Mesenchymal stem cell (in vitro differentiated cells and primary cell): ENCODE results near the gene ACVR2B.
A peak's percentile ranks its signal among the peaks of the same experiment; 100 is the strongest.

Experiments
- DNase-seq: peaks from one replicate; pipeline ENCODE4 v3.0.0-alpha.2; 2013
- H2AFZ ChIP-seq: one replicate; pipeline ENCODE4 v1.6.1; 2013; ENCODE audit warnings: low read depth, mild to moderate bottlenecking, control low read depth, inconsistent platforms, low read length, moderate library complexity
- H2AK5ac ChIP-seq: 2 replicates; pipeline ENCODE4 v1.6.1; 2013; ENCODE audit warnings: low read length, moderate library complexity, mild to moderate bottlenecking, inconsistent platforms; ENCODE audit not compliant: severe bottlenecking
- H2BK120ac ChIP-seq: one replicate; pipeline ENCODE4 v1.6.1; 2013; ENCODE audit warnings: low read depth, mild to moderate bottlenecking, inconsistent platforms, low read length, moderate library complexity
- H2BK12ac ChIP-seq, 2 experiments: one replicate each; pipeline ENCODE4 v1.6.1; 2013; ENCODE audit warnings: inconsistent platforms in 2 of 2, low read length in 2 of 2, mild to moderate bottlenecking in 2 of 2, moderate library complexity in 2 of 2, control low read depth in 1 of 2
- H2BK15ac ChIP-seq: one replicate; pipeline ENCODE4 v1.6.1; 2013; ENCODE audit warnings: mild to moderate bottlenecking, low read depth, inconsistent platforms; ENCODE audit not compliant: poor library complexity, severe bottlenecking
- H2BK5ac ChIP-seq: 2 replicates; pipeline ENCODE4 v1.6.1; 2013; ENCODE audit warnings: low read depth, mild to moderate bottlenecking, low read length, control low read depth, inconsistent platforms; ENCODE audit not compliant: poor library complexity, severe bottlenecking
- H3K14ac ChIP-seq, 2 experiments: one replicate each; pipeline ENCODE4 v1.6.1; 2013; ENCODE audit warnings: inconsistent platforms in 2 of 2, low read length in 2 of 2, control low read depth in 1 of 2, mild to moderate bottlenecking in 1 of 2, moderate library complexity in 1 of 2
- H3K18ac ChIP-seq, 2 experiments: one replicate each; pipeline ENCODE4 v1.6.1; 2013; ENCODE audit warnings: inconsistent platforms in 2 of 2, low read length in 2 of 2, control low read depth in 1 of 2, low read depth in 1 of 2, mild to moderate bottlenecking in 1 of 2
- H3K23ac ChIP-seq, 2 experiments: one replicate each; pipeline ENCODE4 v1.6.1; 2013; ENCODE audit warnings: inconsistent platforms in 2 of 2, low read length in 2 of 2, mild to moderate bottlenecking in 2 of 2, moderate library complexity in 2 of 2, control low read depth in 1 of 2
- H3K27ac ChIP-seq: 2 replicates; pipeline ENCODE4 v1.5.1; 2013; ENCODE audit warnings: mild to moderate bottlenecking, moderate library complexity, low read length, control low read depth, inconsistent platforms; ENCODE audit not compliant: poor library complexity, severe bottlenecking
- H3K27me3 ChIP-seq, 2 experiments: 2 replicates each; pipeline versions ENCODE4 v1.6.1 to v1.7.0; 2013; ENCODE audit warnings: low read length in 2 of 2, mild to moderate bottlenecking in 2 of 2, moderate library complexity in 2 of 2, control low read depth in 1 of 2, inconsistent platforms in 1 of 2; ENCODE audit not compliant: control insufficient read depth in 1 of 2, insufficient read depth in 1 of 2
- H3K36me3 ChIP-seq, 2 experiments: 2 replicates each; pipeline versions ENCODE4 v1.6.1 to v1.7.0; 2013; ENCODE audit warnings: low read length in 2 of 2, control low read depth in 1 of 2, inconsistent platforms in 1 of 2, low read depth in 1 of 2, mild to moderate bottlenecking in 1 of 2; ENCODE audit not compliant: insufficient read depth in 2 of 2, control insufficient read depth in 1 of 2
- H3K4ac ChIP-seq, 2 experiments: one replicate each; pipeline ENCODE4 v1.6.1; 2013; ENCODE audit warnings: inconsistent platforms in 2 of 2, low read length in 2 of 2, mild to moderate bottlenecking in 2 of 2, moderate library complexity in 2 of 2, control low read depth in 1 of 2, low read depth in 1 of 2
- H3K4me1 ChIP-seq: 2 replicates; pipeline ENCODE4 v1.6.1; 2013; ENCODE audit warnings: low read depth, low read length, control low read depth; ENCODE audit not compliant: control insufficient read depth, insufficient read depth
- H3K4me2 ChIP-seq: 2 replicates; pipeline ENCODE4 v1.6.1; 2013; ENCODE audit warnings: low read length, mild to moderate bottlenecking, inconsistent platforms; ENCODE audit not compliant: poor library complexity, severe bottlenecking
- H3K4me3 ChIP-seq, 2 experiments: 2 replicates each; pipeline versions ENCODE4 v1.5.1 to v1.7.0; 2013; ENCODE audit warnings: low read length in 2 of 2, mild to moderate bottlenecking in 2 of 2, control low read depth in 1 of 2, low read depth in 1 of 2; ENCODE audit not compliant: insufficient read depth in 1 of 2
- H3K79me1 ChIP-seq: replicated peaks from 2 replicates; pipeline ENCODE4 v1.6.1; 2013; ENCODE audit warnings: mild to moderate bottlenecking, control low read depth, low read length, inconsistent platforms; ENCODE audit not compliant: poor library complexity, severe bottlenecking
- H3K9ac ChIP-seq: 2 replicates; pipeline ENCODE4 v1.7.0; 2013; ENCODE audit warnings: mild to moderate bottlenecking, low read length, moderate library complexity
- H3K9me3 ChIP-seq: 2 replicates; pipeline ENCODE4 v1.7.0; 2013; ENCODE audit warnings: mild to moderate bottlenecking, low read length; ENCODE audit not compliant: control insufficient read depth
- H4K8ac ChIP-seq: one replicate; pipeline ENCODE4 v1.6.1; 2013; ENCODE audit warnings: inconsistent platforms, mild to moderate bottlenecking, low read length, moderate library complexity
- H4K91ac ChIP-seq: one replicate; pipeline ENCODE4 v1.6.1; 2013; ENCODE audit warnings: mild to moderate bottlenecking, low read length, inconsistent platforms
- WGBS: methylation state at CpG from one replicate; pipeline ENCODE4 v1.1.7; 2013; ENCODE audit warnings: mixed read lengths; 5-methylcytosine and 5-hydroxymethylcytosine counted together

ACVR2B gene

GRCh38 chr3:38450853-38451252, 2.8 kb upstream of the ACVR2B start:
- peaks cover 0 to 4% of the 10 kb centered on the region in 2 experiments for H3K27me3 ChIP-seq
- no peak overlapping the region for H2AK5ac ChIP-seq
- 90% methylated on average over 3 of the region's 3 CpGs for WGBS

GRCh38 chr3:38453913-38454177, 155 bp downstream of the ACVR2B start:
- Histone ChIP-seq H3K36me3 (no peaks in the 10 kb centered on the region), H2AFZ (peak overlapping the region; percentile 83), H2AK5ac (no peak overlapping the region), H3K27ac (no peak overlapping the region), H3K4me2 (peak overlapping the region; percentile 100), H3K4me3 (peak overlapping the region; percentile 84 to 85), H3K18ac (peak overlapping the region; percentile 70 to 98), H3K4me1 (peaks cover 19% of the 10 kb centered on the region), H3K79me1 (peaks cover 38% of the 10 kb centered on the region), H2BK120ac (peak overlapping the region; percentile 57), H2BK5ac (no peak overlapping the region), H2BK15ac (peak overlapping the region; percentile 19), H3K9me3 (peaks cover 3% of the 10 kb centered on the region), H3K9ac (peak overlapping the region; percentile 72), H4K91ac (peak overlapping the region; percentile 98), H4K8ac (peak overlapping the region; percentile 96), H2BK12ac (peak overlapping the region in 1 of 2 experiments; percentile 75), H3K4ac (peak overlapping the region; percentile 95 to 96), H3K14ac (peak overlapping the region in 1 of 2 experiments; percentile 96), H3K27me3 (peaks cover 0 to 5% of the 10 kb centered on the region in 2 experiments), H3K23ac (peak overlapping the region in 1 of 2 experiments; percentile 87)
- WGBS, result under 1% methylated on average over 30 of the region's 36 CpGs
- DNase-seq, result no peak

More at GRCh38 chr3:38450853-38451252, 2.8 kb upstream of the ACVR2B start:
- DNase-seq, result no peak
- no peak overlapping the region for H3K14ac ChIP-seq
- H2BK120ac ChIP-seq, result no peak overlapping the region
- H4K91ac ChIP-seq, result no peak overlapping the region
- no peak overlapping the region for H3K4me2 ChIP-seq
- H3K4me1 ChIP-seq, result peaks cover 14% of the 10 kb centered on the region
- no peak overlapping the region for H3K27ac ChIP-seq
- no peak overlapping the region for H3K18ac ChIP-seq
- H3K9ac ChIP-seq, result no peak overlapping the region
- no peak overlapping the region for H3K4me3 ChIP-seq
- no peak overlapping the region for H3K4ac ChIP-seq
- no peak overlapping the region for H2AFZ ChIP-seq
- H2BK15ac ChIP-seq, result no peak overlapping the region
- no peaks in the 10 kb centered on the region for H3K36me3 ChIP-seq
- no peak overlapping the region for H2BK5ac ChIP-seq
- no peak overlapping the region for H4K8ac ChIP-seq
- H3K9me3 ChIP-seq, result peaks cover 3% of the 10 kb centered on the region
- no peak overlapping the region for H2BK12ac ChIP-seq
- H3K79me1 ChIP-seq, result peaks cover 10% of the 10 kb centered on the region
- H3K23ac ChIP-seq, result no peak overlapping the region

GRCh38 chr3:38454178-38454883, 641 bp downstream of the ACVR2B start:
- Histone ChIP-seq H4K91ac (peak overlapping the region; percentile 98), H3K27ac (no peak overlapping the region), H2BK15ac (peak overlapping the region; percentile 36), H3K36me3 (no peaks in the 10 kb centered on the region), H3K79me1 (peaks cover 42% of the 10 kb centered on the region), H3K4me2 (peak overlapping the region; percentile 100), H3K9me3 (peaks cover 3% of the 10 kb centered on the region), H3K4ac (peak overlapping the region; percentile 95 to 96), H3K23ac (peak overlapping the region in 1 of 2 experiments; percentile 87), H3K4me3 (peak overlapping the region; percentile 84 to 85), H3K9ac (peak overlapping the region; percentile 72), H2AK5ac (no peak overlapping the region), H2AFZ (peak overlapping the region; percentile 83), H2BK12ac (peak overlapping the region in 1 of 2 experiments; percentile 75), H4K8ac (peak overlapping the region; percentile 96), H3K18ac (peak overlapping the region; percentile 70 to 98), H3K4me1 (peaks cover 21% of the 10 kb centered on the region), H3K27me3 (peaks cover 0 to 5% of the 10 kb centered on the region in 2 experiments), H3K14ac (peak overlapping the region in 1 of 2 experiments; percentile 96), H2BK5ac (no peak overlapping the region), H2BK120ac (peak overlapping the region; percentile 57)
- peak; percentile 26 for DNase-seq
- 1% methylated on average over 76 of the region's 78 CpGs for WGBS

- H2BK12ac ChIP-seq, result no peak overlapping the region
- H3K79me1 ChIP-seq, result peaks cover 49% of the 10 kb centered on the region
- peak overlapping the region; percentile 84 to 85 for H3K4me3 ChIP-seq
- no peak overlapping the region for H2AK5ac ChIP-seq
- peak overlapping the region; percentile 12 for H4K91ac ChIP-seq
- H3K4ac ChIP-seq, result no peak overlapping the region
- peaks cover 0 to 5% of the 10 kb centered on the region in 2 experiments for H3K27me3 ChIP-seq
- no peak overlapping the region for H2BK5ac ChIP-seq
- peak; percentile 49 for DNase-seq
- H2BK15ac ChIP-seq, result no peak overlapping the region
- under 1% methylated on average over 57 of the region's 72 CpGs for WGBS
- peak overlapping the region; percentile 61 to 70 for H3K18ac ChIP-seq
- peak overlapping the region in 1 of 2 experiments; percentile 75 for H3K23ac ChIP-seq
- H3K4me1 ChIP-seq, result peaks cover 24% of the 10 kb centered on the region
- no peak overlapping the region for H3K27ac ChIP-seq
- no peak overlapping the region for H2BK120ac ChIP-seq
- peak overlapping the region in 1 of 2 experiments; percentile 26 for H3K14ac ChIP-seq
- H3K36me3 ChIP-seq, result no peaks in the 10 kb centered on the region
- H4K8ac ChIP-seq, result no peak overlapping the region
- H3K9me3 ChIP-seq, result peaks cover 3% of the 10 kb centered on the region
- peak overlapping the region; percentile 72 for H3K9ac ChIP-seq
- peak overlapping the region; percentile 83 for H2AFZ ChIP-seq
- H3K4me2 ChIP-seq, result peak overlapping the region; percentile 100
Observed at GRCh38 chr3:38454884-38455638, 1.4 kb downstream of the ACVR2B start.
